Endothelial cell (in vitro differentiated cells): Measurements from ENCODE around the gene RELB. TPM values are rescaled to one million over a fixed set of nuclear protein-coding genes. Genes with fewer than 3 reads are reported as not detected.
A peak's percentile ranks its signal among the peaks of the same experiment; 100 is the strongest.

ENCODE experiments used
- DNase-seq: peaks from one replicate; pipeline ENCODE4 v3.0.0; 2021; ENCODE audit warnings: low spot score
- H3K27ac Mint-ChIP-seq: one replicate; pipeline ENCODE4 v1.8.0; 2021; ENCODE audit warnings: mixed read lengths, inconsistent platforms; ENCODE audit not compliant: unreplicated experiment
- H3K27me3 Mint-ChIP-seq: one replicate; pipeline ENCODE4 v1.8.0; 2021; ENCODE audit warnings: mild to moderate bottlenecking, moderate library complexity, mixed read lengths, inconsistent platforms; ENCODE audit not compliant: unreplicated experiment
- H3K36me3 Mint-ChIP-seq: one replicate; pipeline ENCODE4 v1.8.0; 2021; ENCODE audit warnings: mild to moderate bottlenecking, low read depth, mixed read lengths, inconsistent platforms; ENCODE audit not compliant: unreplicated experiment
- H3K4me1 Mint-ChIP-seq: one replicate; pipeline ENCODE4 v1.8.0; 2021; ENCODE audit warnings: mild to moderate bottlenecking, mixed read lengths, inconsistent platforms; ENCODE audit not compliant: unreplicated experiment
- H3K4me3 Mint-ChIP-seq: one replicate; pipeline ENCODE4 v1.8.0; 2021; ENCODE audit warnings: mild to moderate bottlenecking, mixed read lengths, inconsistent platforms; ENCODE audit not compliant: unreplicated experiment
- H3K9me3 Mint-ChIP-seq: one replicate; pipeline ENCODE4 v1.8.0; 2021; ENCODE audit warnings: mixed read lengths, inconsistent platforms; ENCODE audit not compliant: unreplicated experiment
- CTCF ChIP-seq: fragments of 200-600 bp; sonication (generic); IDR thresholded peaks from one replicate; pipeline ENCODE4 v1.5.0; 2021; ENCODE audit warnings: antibody characterized with exemption; ENCODE audit not compliant: unreplicated experiment
- total RNA-seq: library from RNA; stranded (reverse); fragmentation: NEBNext Ultra II Directional; extraction: Animal tissue kit (Norgen Biotek cat#: 25700); gene quantifications from one replicate; pipeline ENCODE4 v1.2.1, GENCODE V29; 2021; ENCODE audit not compliant: unreplicated experiment

Gene RELB
- total RNA-seq, 1 donor from 2014 or later = 8.2 TPM

GRCh38 chr19:45023048-45023447, 21.8 kb downstream of the RELB start:
- DNase-seq = no peak
- Mint-ChIP-seq H3K9me3 (no peaks in the 10 kb centered on the region), H3K27ac (no peak overlapping the region), H3K27me3 (peaks cover 2% of the 10 kb centered on the region), H3K4me3 (peak overlapping the region; percentile 25), H3K36me3 (peaks cover 6% of the 10 kb centered on the region), H3K4me1 (no peaks in the 10 kb centered on the region)
- TF ChIP-seq CTCF = no peak

DNA sequence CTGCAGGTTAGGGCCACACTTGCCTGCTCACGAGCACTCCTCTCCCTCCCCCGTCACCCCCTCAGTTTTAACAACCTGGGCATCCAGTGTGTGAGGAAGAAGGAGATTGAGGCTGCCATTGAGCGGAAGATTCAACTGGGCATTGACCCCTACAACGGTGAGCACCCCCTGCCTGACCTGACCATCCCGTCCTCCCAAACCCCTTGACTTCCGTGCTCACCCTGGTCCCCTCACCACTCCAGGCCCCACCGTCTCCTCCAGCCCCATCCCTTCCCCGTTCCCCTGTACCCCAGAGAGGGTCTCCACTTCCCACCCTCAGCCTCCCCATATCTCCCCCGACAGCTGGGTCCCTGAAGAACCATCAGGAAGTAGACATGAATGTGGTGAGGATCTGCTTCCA, 24.0 kb downstream of the RELB start:
- H3K27ac Mint-ChIP-seq = no peak overlapping the region
- H3K27me3 Mint-ChIP-seq = peaks cover 4% of the 10 kb centered on the region
- no peak for TF ChIP-seq CTCF
- peaks cover 8% of the 10 kb centered on the region for H3K36me3 Mint-ChIP-seq
- H3K9me3 Mint-ChIP-seq = no peaks in the 10 kb centered on the region
- H3K4me1 Mint-ChIP-seq = no peaks in the 10 kb centered on the region
- DNase-seq = no peak
- no peak overlapping the region for H3K4me3 Mint-ChIP-seq

DNA sequence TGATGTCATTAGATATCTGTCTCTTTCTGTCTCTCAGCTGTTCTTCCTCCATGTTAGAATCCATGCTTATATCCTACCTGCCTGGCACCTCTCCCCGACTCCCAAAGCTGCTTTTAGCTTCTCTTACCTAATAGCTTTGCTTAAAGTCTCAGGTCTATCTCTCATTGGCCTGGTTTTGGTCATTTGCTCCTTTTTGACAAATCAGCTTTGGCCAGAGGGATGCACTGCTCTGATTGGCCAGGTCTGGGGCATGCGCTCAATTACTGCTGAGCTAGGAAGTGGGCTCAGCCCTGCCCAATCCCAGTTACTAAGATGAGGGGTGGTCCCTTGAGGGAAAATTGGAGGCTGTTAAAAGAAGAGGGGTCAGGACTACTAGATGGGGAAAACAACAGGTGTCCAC, 26.1 kb downstream of the RELB start:
- Mint-ChIP-seq H3K4me3 (no peak overlapping the region), H3K9me3 (no peaks in the 10 kb centered on the region), H3K4me1 (no peaks in the 10 kb centered on the region), H3K27ac (no peak overlapping the region), H3K27me3 (peaks cover 4% of the 10 kb centered on the region), H3K36me3 (peaks cover 13% of the 10 kb centered on the region)
- TF ChIP-seq CTCF = no peak
- no peak for DNase-seq

DNA sequence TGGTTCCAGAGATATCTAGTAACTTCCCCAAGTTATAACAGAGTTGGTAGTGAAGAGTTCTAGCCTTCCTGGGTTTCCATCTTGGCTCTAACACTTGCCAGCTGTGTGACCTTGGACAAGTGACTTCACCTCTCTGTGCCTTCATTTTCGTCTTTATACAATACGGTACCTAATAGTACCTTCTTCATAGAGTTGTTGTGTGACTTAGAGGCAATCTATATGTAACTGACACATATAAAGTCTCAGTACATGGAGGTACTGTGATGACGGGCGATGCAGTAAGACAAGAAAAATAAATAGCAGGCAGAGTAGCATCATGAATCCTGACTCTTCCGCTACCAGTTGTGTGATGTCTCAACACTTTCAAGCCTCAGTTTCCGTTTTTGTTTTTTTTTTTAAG, 29.6 kb downstream of the RELB start:
- TF ChIP-seq CTCF = no peak
- H3K36me3 Mint-ChIP-seq = peaks cover 23% of the 10 kb centered on the region

GRCh38 chr19:45032421-45032820, 31.2 kb downstream of the RELB start:
- TF ChIP-seq CTCF = no peak
- peaks cover 20% of the 10 kb centered on the region for H3K36me3 Mint-ChIP-seq
- no peak for DNase-seq
- no peaks in the 10 kb centered on the region for H3K9me3 Mint-ChIP-seq
- no peak overlapping the region for H3K4me3 Mint-ChIP-seq
- no peak overlapping the region for H3K27ac Mint-ChIP-seq
- no peaks in the 10 kb centered on the region for H3K4me1 Mint-ChIP-seq
- peaks cover 2% of the 10 kb centered on the region for H3K27me3 Mint-ChIP-seq

More for the DNA sequence above, 29.6 kb downstream of the RELB start:
- no peaks in the 10 kb centered on the region for H3K4me1 Mint-ChIP-seq
- peaks cover 2% of the 10 kb centered on the region for H3K27me3 Mint-ChIP-seq
- H3K4me3 Mint-ChIP-seq = no peak overlapping the region
- no peaks in the 10 kb centered on the region for H3K9me3 Mint-ChIP-seq
- DNase-seq = no peak
- H3K27ac Mint-ChIP-seq = no peak overlapping the region
